Measurements from ENCODE around the gene GPR152. TPM values are rescaled to one million over a fixed set of nuclear protein-coding genes. Genes with fewer than 3 reads are reported as not detected.

The GPR152 gene
- total RNA-seq (2013) = not detected
- polyA plus RNA-seq (not detected), polyA minus RNA-seq (not detected in 2 replicates), total RNA-seq (0 to 0.15 (median 0) reads per million in 11 experiments)

GRCh38 chr11:67452141-67452952 is at the start of gene GPR152:
Gene GPR152 (minus strand): TSS chr11:67452729. CDS start chr11:67452724, 5 bp downstream.
- Mint-ChIP-seq H3K9me3 (no peaks in the 10 kb centered on the region), H3K27me3 (ENCODE audit: low read depth in 3 of 3) (peaks cover 0 to 2% (median 2%) of the 10 kb centered on the region in 3 donors), H3K4me3 (no peak within 1 kb of the TSS), H3K4me1 (peaks cover 23% of the 10 kb centered on the region), H3K27ac (no peak within 1 kb of the TSS), H3K36me3 (no peaks in the 10 kb centered on the region)
- H3K27me3 ChIP-seq (ENCODE audit: control insufficient read depth in 2 of 2, insufficient read depth in 2 of 2, low read length in 2 of 2) = no peaks in the 10 kb centered on the region
- H4K20me1 ChIP-seq (ENCODE audit: insufficient read depth, low read length) = no peaks in the 10 kb centered on the region
- no peaks in the 10 kb centered on the region for H3K36me3 ChIP-seq (replicated peaks in 1 of 2; ENCODE audit: control insufficient read depth in 1 of 2, insufficient read depth in 2 of 2, low read length in 2 of 2)
- DNase-seq = no peak
- no peak within 1 kb of the TSS for H3K9ac ChIP-seq (ENCODE audit: insufficient read depth, low read length, poor library complexity, severe bottlenecking)
- H3K27ac ChIP-seq (ENCODE audit: low read depth in 1 of 2, low read length in 2 of 2) = no peak within 1 kb of the TSS
- no peak within 1 kb of the TSS for H3K4me2 ChIP-seq (replicated peaks; ENCODE audit: extremely low read depth, low read length, poor library complexity, severe bottlenecking)
- intact Hi-C loops (cut with micrococcal nuclease) = no loop called here
- no peak for TF ChIP-seq CTCF (IDR thresholded peaks at IDR 0.05)
- H3K79me2 ChIP-seq (ENCODE audit: insufficient read depth, low read length) = no peaks in the 10 kb centered on the region
- WGBS (ENCODE audit: insufficient coverage) = 88% methylated on average over 28 of the region's 33 CpGs
- no peak within 1 kb of the TSS for H3K4me3 ChIP-seq (replicated peaks in 1 of 3; ENCODE audit: low read depth in 2 of 3, low read length in 3 of 3)
- H3K9me3 ChIP-seq (replicated peaks in 1 of 2; ENCODE audit: control insufficient read depth in 1 of 2, insufficient read depth in 1 of 2, low read length in 2 of 2) = no peaks in the 10 kb centered on the region
- no peak within 1 kb of the TSS for H2AFZ ChIP-seq (ENCODE audit: insufficient read depth, low read depth, low read length, poor library complexity, severe bottlenecking)
- peaks cover 25 to 41% of the 10 kb centered on the region in 2 donors for H3K4me1 ChIP-seq (ENCODE audit: control insufficient read depth in 1 of 2, insufficient read depth in 2 of 2, low read length in 2 of 2)

- intact Hi-C loops (cut with micrococcal nuclease) = loop anchor here (5.0 to 10.0 kb wide), 2 partner anchors 35 to 227 kb away; partner anchors contain the start of gene TMEM134 (in 1 of the 2)
- H3K4me1 ChIP-seq (ENCODE audit: control insufficient read depth in 1 of 2, insufficient read depth in 2 of 2, low read length in 2 of 2) = peaks cover 47 to 57% of the 10 kb centered on the region in 2 donors
- no peak overlapping the region for H3K9ac ChIP-seq (ENCODE audit: insufficient read depth, low read length, poor library complexity, severe bottlenecking)
- Mint-ChIP-seq H3K27me3 (ENCODE audit: low read depth in 3 of 3) (peaks cover 0 to 8% (median 0%) of the 10 kb centered on the region in 3 donors), H3K4me1 (peaks cover 38% of the 10 kb centered on the region), H3K9me3 (peaks cover 0 to 1% (median 0%) of the 10 kb centered on the region in 7 donors), H3K36me3 (peaks cover 56 to 72% of the 10 kb centered on the region in 2 donors), H3K4me3 (no peak overlapping the region), H3K27ac (peak overlapping the region in 1 of 7 donors; percentile 75)
- no peaks in the 10 kb centered on the region for H3K27me3 ChIP-seq (ENCODE audit: control insufficient read depth in 2 of 2, insufficient read depth in 2 of 2, low read length in 2 of 2)
- DNase-seq = no peak
- H2AFZ ChIP-seq (ENCODE audit: insufficient read depth, low read depth, low read length, poor library complexity, severe bottlenecking) = no peak overlapping the region
- peaks cover 79% of the 10 kb centered on the region for H4K20me1 ChIP-seq (ENCODE audit: insufficient read depth, low read length)
- no peaks in the 10 kb centered on the region for H3K9me3 ChIP-seq (replicated peaks in 1 of 2; ENCODE audit: control insufficient read depth in 1 of 2, insufficient read depth in 1 of 2, low read length in 2 of 2)
- peak overlapping the region in 1 of 2 donors; percentile 68 for H3K27ac ChIP-seq (ENCODE audit: low read depth in 1 of 2, low read length in 2 of 2)
- H3K4me2 ChIP-seq (replicated peaks; ENCODE audit: extremely low read depth, low read length, poor library complexity, severe bottlenecking) = no peak overlapping the region
- TF ChIP-seq CTCF (IDR thresholded peaks at IDR 0.05) = no peak
- peaks cover 45% of the 10 kb centered on the region for H3K79me2 ChIP-seq (ENCODE audit: insufficient read depth, low read length)
- WGBS (ENCODE audit: insufficient coverage) = 97% methylated on average over 18 of the region's 18 CpGs
- H3K4me3 ChIP-seq (replicated peaks in 1 of 3; ENCODE audit: low read depth in 2 of 3, low read length in 3 of 3) = no peak overlapping the region
- H3K36me3 ChIP-seq (replicated peaks in 1 of 2; ENCODE audit: control insufficient read depth in 1 of 2, insufficient read depth in 2 of 2, low read length in 2 of 2) = peaks cover 54 to 55% of the 10 kb centered on the region in 2 donors
Observed at GRCh38 chr11:67501854-67502253, 49.3 kb upstream of the GPR152 start.

Data from CD14-positive monocyte (primary cell).